Fibroblast of skin of right biceps (primary cell): Measurements from ENCODE around the gene AAGAB.

Source experiments
- DNase-seq: peaks from one replicate; pipeline ENCODE4 v3.0.0-alpha.2; 2013

AAGAB gene

GRCh38 chr15:67186688-67187087 lies 67.8 kb downstream of the AAGAB start:
- DNase-seq: no peak

- DNase-seq: no peak
These were observed 68.2 kb downstream of the AAGAB start for GRCh38 chr15:67186226-67186649.

GRCh38 chr15:67185621-67186225 lies 68.7 kb downstream of the AAGAB start:
- peak; percentile 56 for DNase-seq

- DNase-seq: no peak
These were observed 69.4 kb downstream of the AAGAB start for GRCh38 chr15:67185051-67185450.

- no peak for DNase-seq
These were observed 70.1 kb downstream of the AAGAB start for GRCh38 chr15:67184208-67184925.

GRCh38 chr15:67183443-67184169 lies 70.9 kb downstream of the AAGAB start:
- peak; percentile 89 for DNase-seq

- no peak for DNase-seq
These were observed 73.2 kb downstream of the AAGAB start for GRCh38 chr15:67181221-67181639.

GRCh38 chr15:67180514-67181191 lies 73.8 kb downstream of the AAGAB start:
- DNase-seq: no peak

GRCh38 chr15:67180035-67180434 lies 74.4 kb downstream of the AAGAB start:
- no peak for DNase-seq

- DNase-seq: no peak
These were observed 75.0 kb downstream of the AAGAB start for GRCh38 chr15:67179411-67179995.

GRCh38 chr15:67178569-67179210 lies 75.8 kb downstream of the AAGAB start:
- peak; percentile 98 for DNase-seq

- DNase-seq: no peak
These were observed 76.7 kb downstream of the AAGAB start for GRCh38 chr15:67177752-67178151.

- DNase-seq: no peak
These were observed 78.1 kb downstream of the AAGAB start for GRCh38 chr15:67176195-67176971.

- DNase-seq: peak; percentile 55
These were observed 78.8 kb downstream of the AAGAB start for GRCh38 chr15:67175643-67176071.

GRCh38 chr15:67174864-67175573 lies 79.4 kb downstream of the AAGAB start:
- peak; percentile 42 for DNase-seq

- DNase-seq: no peak
These were observed 80.0 kb downstream of the AAGAB start for GRCh38 chr15:67174446-67174845.

GRCh38 chr15:67173786-67174185 lies 80.7 kb downstream of the AAGAB start:
- no peak for DNase-seq

GRCh38 chr15:67173005-67173404 lies 81.5 kb downstream of the AAGAB start:
- DNase-seq: no peak

GRCh38 chr15:67172172-67172571 lies 82.3 kb downstream of the AAGAB start:
- DNase-seq: peak; percentile 42

- DNase-seq: no peak
These were observed 83.0 kb downstream of the AAGAB start for GRCh38 chr15:67171471-67171870.
